ENCODE measurements around the gene FCER1G.

The FCER1G gene

DNA sequence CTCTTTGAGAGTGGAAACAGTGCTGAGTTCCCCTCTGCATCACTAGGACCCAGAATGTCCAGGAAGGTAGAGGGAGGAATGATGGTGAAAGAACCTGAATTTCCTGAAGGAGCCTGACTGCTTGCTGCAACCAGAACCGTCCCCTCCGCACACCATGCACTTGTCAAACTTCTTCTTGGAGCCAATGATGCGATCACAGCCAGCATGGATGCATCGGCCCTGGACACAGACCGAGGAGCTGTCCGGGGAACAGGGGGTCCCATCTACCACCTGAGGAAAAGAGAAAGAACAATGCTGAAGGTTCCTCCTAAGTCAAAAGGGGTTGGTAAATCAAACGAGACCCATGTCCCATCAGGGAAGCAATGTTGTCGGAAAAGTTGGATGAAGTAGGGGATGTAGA is 23.1 kb upstream of the FCER1G start:
- H3K27me3 Mint-ChIP-seq = no peaks in the 10 kb centered on the region
- peaks cover 4% of the 10 kb centered on the region for H3K36me3 Mint-ChIP-seq (ENCODE audit: insufficient read depth)
- H3K27ac Mint-ChIP-seq (ENCODE audit: low read depth) = peak overlapping the region; percentile 94
- DNase-seq (ENCODE audit: low spot score in 2 of 2) = no peak
- ATAC-seq (replicated peaks; ENCODE audit: extremely low read depth, poor library complexity, severe bottlenecking) = no peak
- H3K4me1 Mint-ChIP-seq = peaks cover 55% of the 10 kb centered on the region
- H3K4me3 Mint-ChIP-seq = no peak overlapping the region
- no peaks in the 10 kb centered on the region for H3K9me3 Mint-ChIP-seq

- H3K4me1 Mint-ChIP-seq = peaks cover 47% of the 10 kb centered on the region
- H3K27me3 Mint-ChIP-seq = no peaks in the 10 kb centered on the region
- peak overlapping the region; percentile 57 for H3K4me3 Mint-ChIP-seq
- peak; percentile 84 for ATAC-seq (replicated peaks; ENCODE audit: extremely low read depth, poor library complexity, severe bottlenecking)
- H3K27ac Mint-ChIP-seq (ENCODE audit: low read depth) = peak overlapping the region; percentile 94
- DNase-seq (ENCODE audit: low spot score in 2 of 2) = peak; percentile 51 to 56
- no peaks in the 10 kb centered on the region for H3K9me3 Mint-ChIP-seq
- H3K36me3 Mint-ChIP-seq (ENCODE audit: insufficient read depth) = peaks cover 4% of the 10 kb centered on the region
These were observed 22.3 kb upstream of the FCER1G start for GRCh38 chr1:161192476-161193465.

GRCh38 chr1:161193561-161194235 is 21.4 kb upstream of the FCER1G start:
- DNase-seq (ENCODE audit: low spot score in 2 of 2) (no peak), ATAC-seq (replicated peaks; ENCODE audit: extremely low read depth, poor library complexity, severe bottlenecking) (no peak)
- Mint-ChIP-seq H3K27me3 (no peaks in the 10 kb centered on the region), H3K36me3 (ENCODE audit: insufficient read depth) (peaks cover 4% of the 10 kb centered on the region), H3K4me3 (no peak overlapping the region), H3K9me3 (no peaks in the 10 kb centered on the region), H3K27ac (ENCODE audit: low read depth) (peak overlapping the region; percentile 94), H3K4me1 (peaks cover 41% of the 10 kb centered on the region)

DNA sequence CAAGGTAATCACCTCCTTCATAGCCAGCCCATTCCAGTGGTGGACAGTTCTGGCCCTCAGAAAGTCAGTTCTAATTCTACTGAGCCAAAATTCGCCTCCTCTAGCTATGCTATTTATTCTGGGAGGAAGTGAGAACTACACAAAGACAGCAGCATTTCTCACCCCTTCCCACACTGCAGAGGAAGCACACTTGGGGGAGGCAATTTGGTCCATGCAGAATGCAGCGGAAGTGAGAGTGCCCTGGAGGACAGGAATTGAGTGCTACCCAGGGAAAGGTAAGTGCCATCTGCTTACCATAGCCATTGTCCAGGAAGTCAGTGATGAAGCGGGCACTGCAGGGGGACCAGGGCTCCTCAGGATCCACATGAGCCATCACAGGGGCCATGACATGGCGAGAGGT is 19.9 kb upstream of the FCER1G start:
- Mint-ChIP-seq H3K36me3 (ENCODE audit: insufficient read depth) (peaks cover 4% of the 10 kb centered on the region), H3K4me3 (peak overlapping the region; percentile 58), H3K27me3 (no peaks in the 10 kb centered on the region), H3K9me3 (no peaks in the 10 kb centered on the region), H3K27ac (ENCODE audit: low read depth) (peak overlapping the region; percentile 79), H3K4me1 (peaks cover 43% of the 10 kb centered on the region)
- no peak for DNase-seq (ENCODE audit: low spot score in 2 of 2)
- ATAC-seq (replicated peaks; ENCODE audit: extremely low read depth, poor library complexity, severe bottlenecking) = peak; percentile 52

DNA sequence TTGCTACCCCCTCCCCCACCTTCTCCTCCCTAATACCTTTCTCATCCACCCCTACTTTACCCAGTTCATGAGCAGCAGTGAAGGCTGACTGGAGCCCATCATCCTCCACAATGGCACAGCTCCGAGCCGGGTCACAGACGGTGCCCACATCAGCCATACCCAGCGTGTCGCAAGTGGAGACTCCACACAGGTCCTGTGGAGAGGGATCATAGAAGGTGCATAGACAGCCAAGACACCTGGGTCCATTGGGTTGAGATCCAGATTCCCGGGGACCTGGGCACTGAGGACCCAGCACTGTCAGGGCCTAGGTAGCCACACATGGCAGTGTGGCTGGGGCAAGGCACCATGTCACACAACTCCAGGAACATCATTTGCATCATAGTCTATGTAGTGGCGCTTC is 19.0 kb upstream of the FCER1G start:
- no peak for ATAC-seq (replicated peaks; ENCODE audit: extremely low read depth, poor library complexity, severe bottlenecking)
- Mint-ChIP-seq H3K4me1 (peaks cover 52% of the 10 kb centered on the region), H3K4me3 (no peak overlapping the region), H3K9me3 (no peaks in the 10 kb centered on the region), H3K27ac (ENCODE audit: low read depth) (no peak overlapping the region), H3K27me3 (no peaks in the 10 kb centered on the region), H3K36me3 (ENCODE audit: insufficient read depth) (peaks cover 2% of the 10 kb centered on the region)
- no peak for DNase-seq (ENCODE audit: low spot score in 2 of 2)

DNA sequence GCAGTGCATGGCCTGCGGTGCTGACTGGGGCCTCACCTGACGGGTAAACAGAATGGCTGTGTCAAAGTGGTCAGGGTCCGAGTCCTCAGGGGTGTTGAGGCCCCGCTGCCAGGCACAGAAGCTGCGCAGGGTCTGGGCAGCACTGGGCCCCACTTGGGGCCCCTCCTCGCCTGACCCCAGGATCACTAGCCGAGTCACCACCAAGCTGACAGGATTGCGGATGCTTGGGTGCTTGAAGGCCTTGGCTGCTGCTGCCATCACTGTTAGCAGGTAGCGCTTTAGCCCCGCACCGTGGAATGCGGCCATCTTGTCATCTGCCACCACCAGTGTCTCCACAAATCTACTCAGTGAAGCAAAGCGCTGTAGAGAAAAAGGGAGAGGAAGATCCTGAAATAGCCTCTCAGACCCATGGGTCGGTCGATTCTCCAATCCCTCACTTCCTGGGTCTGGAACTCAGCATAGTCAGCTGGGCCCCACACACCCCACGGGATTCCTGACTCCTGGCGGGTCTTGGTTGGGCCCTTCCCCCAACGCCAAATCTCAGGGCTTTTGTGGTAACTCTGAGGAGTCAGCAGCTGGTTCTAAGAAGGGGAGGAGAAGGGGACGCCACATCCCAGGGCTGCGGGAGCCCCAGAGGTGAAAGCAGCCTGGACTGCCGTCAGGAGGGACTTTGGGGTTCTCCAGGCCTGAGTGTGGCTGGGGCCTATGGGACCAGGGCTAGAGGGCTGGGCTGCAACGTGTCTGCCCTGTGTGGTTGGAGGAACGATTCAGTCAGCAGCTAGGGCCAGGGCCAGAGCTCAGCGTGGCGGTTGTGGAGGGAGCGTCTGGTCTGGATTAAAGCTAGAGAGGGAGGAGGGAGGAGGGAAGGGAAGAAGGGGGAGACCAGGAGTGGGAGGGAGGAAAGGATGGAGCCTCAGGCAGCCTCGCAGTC is 18.3 kb upstream of the FCER1G start:
- H3K9me3 Mint-ChIP-seq = no peaks in the 10 kb centered on the region
- ATAC-seq (replicated peaks; ENCODE audit: extremely low read depth, poor library complexity, severe bottlenecking) (no peak), DNase-seq (ENCODE audit: low spot score in 2 of 2) (no peak)
- peaks cover 57% of the 10 kb centered on the region for H3K4me1 Mint-ChIP-seq
- H3K4me3 Mint-ChIP-seq = no peak overlapping the region
- no peaks in the 10 kb centered on the region for H3K27me3 Mint-ChIP-seq
- no peak overlapping the region for H3K27ac Mint-ChIP-seq (ENCODE audit: low read depth)
- peaks cover 2% of the 10 kb centered on the region for H3K36me3 Mint-ChIP-seq (ENCODE audit: insufficient read depth)

GRCh38 chr1:161197560-161198193 is 17.4 kb upstream of the FCER1G start:
- H3K27ac Mint-ChIP-seq (ENCODE audit: low read depth) = no peak overlapping the region
- H3K4me1 Mint-ChIP-seq = peaks cover 55% of the 10 kb centered on the region
- H3K4me3 Mint-ChIP-seq = no peak overlapping the region
- ATAC-seq (replicated peaks; ENCODE audit: extremely low read depth, poor library complexity, severe bottlenecking) = no peak
- peaks cover 7% of the 10 kb centered on the region for H3K36me3 Mint-ChIP-seq (ENCODE audit: insufficient read depth)
- H3K9me3 Mint-ChIP-seq = no peaks in the 10 kb centered on the region
- DNase-seq (ENCODE audit: low spot score in 2 of 2) = no peak
- H3K27me3 Mint-ChIP-seq = no peaks in the 10 kb centered on the region

GRCh38 chr1:161198194-161198896 is 16.8 kb upstream of the FCER1G start:
- ATAC-seq (replicated peaks; ENCODE audit: extremely low read depth, poor library complexity, severe bottlenecking) (no peak), DNase-seq (ENCODE audit: low spot score in 2 of 2) (no peak)
- H3K36me3 Mint-ChIP-seq (ENCODE audit: insufficient read depth) = peaks cover 7% of the 10 kb centered on the region
- no peak overlapping the region for H3K27ac Mint-ChIP-seq (ENCODE audit: low read depth)
- H3K4me1 Mint-ChIP-seq = peaks cover 52% of the 10 kb centered on the region
- no peaks in the 10 kb centered on the region for H3K27me3 Mint-ChIP-seq
- H3K9me3 Mint-ChIP-seq = no peaks in the 10 kb centered on the region
- no peak overlapping the region for H3K4me3 Mint-ChIP-seq

DNA sequence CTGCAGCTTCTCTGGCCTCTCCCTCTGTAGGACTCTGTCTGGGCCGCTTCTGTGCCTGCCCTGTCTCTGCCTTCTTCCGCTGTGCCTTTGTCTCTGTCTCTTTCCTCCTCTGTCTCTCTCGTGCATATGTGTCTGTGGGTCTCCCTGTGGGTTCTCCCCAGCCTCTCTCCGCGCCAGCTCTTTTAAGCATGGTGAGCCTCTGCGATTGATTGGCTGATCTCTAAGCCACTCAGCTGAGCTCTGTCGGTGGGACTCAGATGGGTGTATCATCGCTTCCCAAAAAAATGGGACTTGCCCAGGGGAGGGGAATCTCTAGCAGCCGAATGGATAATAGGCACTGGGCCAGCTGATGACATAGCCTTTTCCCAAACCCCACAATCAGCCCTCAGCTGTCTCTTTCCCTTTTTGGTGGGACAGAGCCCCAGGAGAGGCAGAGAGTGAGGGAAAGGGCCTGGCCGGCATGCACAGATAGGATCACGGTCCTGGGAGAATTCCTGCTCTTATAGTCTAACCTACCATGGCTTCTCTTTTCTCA is 16.1 kb upstream of the FCER1G start, which contains the start of gene ADAMTS4:
TSS of gene ADAMTS4 (minus strand) at position 158 of the 535 bp plus-strand sequence. CDS start 427 bp downstream, outside the sequence.
- Mint-ChIP-seq H3K4me1 (peaks cover 58% of the 10 kb centered on the region), H3K9me3 (no peaks in the 10 kb centered on the region), H3K27ac (ENCODE audit: low read depth) (peak within 1 kb of the TSS; percentile 73), H3K4me3 (no peak within 1 kb of the TSS), H3K36me3 (ENCODE audit: insufficient read depth) (peaks cover 11% of the 10 kb centered on the region), H3K27me3 (no peaks in the 10 kb centered on the region)
- ATAC-seq (replicated peaks; ENCODE audit: extremely low read depth, poor library complexity, severe bottlenecking) = no peak
- no peak for DNase-seq (ENCODE audit: low spot score in 2 of 2)

DNA sequence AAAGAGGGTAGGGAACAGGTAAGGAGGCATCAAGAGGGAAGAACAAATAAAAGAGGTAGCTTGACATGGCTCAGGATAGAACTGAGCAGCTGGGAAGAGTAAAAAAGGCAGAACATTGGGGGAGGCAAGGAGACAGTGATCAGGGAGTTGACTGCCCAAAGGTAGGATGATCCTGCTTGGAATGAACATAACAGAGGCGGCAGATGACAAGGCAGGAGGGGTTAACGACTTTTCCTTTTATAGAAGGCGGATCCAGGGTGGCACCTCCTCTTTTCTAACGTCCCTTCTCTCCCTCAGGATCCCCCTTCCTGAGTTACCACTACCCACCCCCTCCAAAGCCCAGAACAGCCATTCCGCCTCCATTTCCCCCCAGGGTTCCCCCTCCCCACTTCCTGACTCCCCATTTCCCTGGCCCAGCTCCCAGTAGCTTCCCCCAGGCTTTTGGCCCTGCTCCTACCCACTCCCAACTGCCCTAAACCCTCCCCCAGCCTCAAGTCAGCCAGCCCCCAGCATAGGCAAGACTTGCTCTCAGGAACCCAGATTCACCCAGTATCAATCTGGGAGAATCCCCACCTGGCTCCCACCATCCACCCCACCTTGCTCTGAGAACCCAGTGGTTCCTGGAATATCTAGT is 15.5 kb upstream of the FCER1G start:
- Mint-ChIP-seq H3K36me3 (ENCODE audit: insufficient read depth) (peaks cover 17% of the 10 kb centered on the region), H3K9me3 (no peaks in the 10 kb centered on the region), H3K4me1 (peaks cover 63% of the 10 kb centered on the region), H3K27me3 (no peaks in the 10 kb centered on the region), H3K4me3 (no peak overlapping the region), H3K27ac (ENCODE audit: low read depth) (peak overlapping the region; percentile 73)
- ATAC-seq (replicated peaks; ENCODE audit: extremely low read depth, poor library complexity, severe bottlenecking) (no peak), DNase-seq (ENCODE audit: low spot score in 2 of 2) (no peak)
